Measurements from ENCODE around the gene KRTAP10-3. TPM values are rescaled to one million over a fixed set of nuclear protein-coding genes. Genes with fewer than 3 reads are reported as not detected.

KRTAP10-3 gene
- total RNA-seq, 3 donors from 2014 or later, result not detected

- H3K4me3 ChIP-seq, result no peak overlapping the region
- H3K36me3 ChIP-seq (ENCODE audit: low read depth), result no peaks in the 10 kb centered on the region
- intact Hi-C loops (cut with DNase I, micrococcal nuclease), result no loop called here
- H3K9me3 ChIP-seq, result no peaks in the 10 kb centered on the region
- H3K4me1 ChIP-seq (ENCODE audit: low read depth), result no peaks in the 10 kb centered on the region
- no peak for ATAC-seq
- TF ChIP-seq, protein P1, sequence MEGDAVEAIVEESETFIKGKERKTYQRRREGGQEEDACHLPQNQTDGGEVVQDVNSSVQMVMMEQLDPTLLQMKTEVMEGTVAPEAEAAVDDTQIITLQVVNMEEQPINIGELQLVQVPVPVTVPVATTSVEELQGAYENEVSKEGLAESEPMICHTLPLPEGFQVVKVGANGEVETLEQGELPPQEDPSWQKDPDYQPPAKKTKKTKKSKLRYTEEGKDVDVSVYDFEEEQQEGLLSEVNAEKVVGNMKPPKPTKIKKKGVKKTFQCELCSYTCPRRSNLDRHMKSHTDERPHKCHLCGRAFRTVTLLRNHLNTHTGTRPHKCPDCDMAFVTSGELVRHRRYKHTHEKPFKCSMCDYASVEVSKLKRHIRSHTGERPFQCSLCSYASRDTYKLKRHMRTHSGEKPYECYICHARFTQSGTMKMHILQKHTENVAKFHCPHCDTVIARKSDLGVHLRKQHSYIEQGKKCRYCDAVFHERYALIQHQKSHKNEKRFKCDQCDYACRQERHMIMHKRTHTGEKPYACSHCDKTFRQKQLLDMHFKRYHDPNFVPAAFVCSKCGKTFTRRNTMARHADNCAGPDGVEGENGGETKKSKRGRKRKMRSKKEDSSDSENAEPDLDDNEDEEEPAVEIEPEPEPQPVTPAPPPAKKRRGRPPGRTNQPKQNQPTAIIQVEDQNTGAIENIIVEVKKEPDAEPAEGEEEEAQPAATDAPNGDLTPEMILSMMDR (IDR thresholded peaks at IDR 0.05), result no peak
- no peak for DNase-seq
Measured at GRCh38 chr21:44524414-44525371, 33.9 kb downstream of the KRTAP10-3 start.

DNA sequence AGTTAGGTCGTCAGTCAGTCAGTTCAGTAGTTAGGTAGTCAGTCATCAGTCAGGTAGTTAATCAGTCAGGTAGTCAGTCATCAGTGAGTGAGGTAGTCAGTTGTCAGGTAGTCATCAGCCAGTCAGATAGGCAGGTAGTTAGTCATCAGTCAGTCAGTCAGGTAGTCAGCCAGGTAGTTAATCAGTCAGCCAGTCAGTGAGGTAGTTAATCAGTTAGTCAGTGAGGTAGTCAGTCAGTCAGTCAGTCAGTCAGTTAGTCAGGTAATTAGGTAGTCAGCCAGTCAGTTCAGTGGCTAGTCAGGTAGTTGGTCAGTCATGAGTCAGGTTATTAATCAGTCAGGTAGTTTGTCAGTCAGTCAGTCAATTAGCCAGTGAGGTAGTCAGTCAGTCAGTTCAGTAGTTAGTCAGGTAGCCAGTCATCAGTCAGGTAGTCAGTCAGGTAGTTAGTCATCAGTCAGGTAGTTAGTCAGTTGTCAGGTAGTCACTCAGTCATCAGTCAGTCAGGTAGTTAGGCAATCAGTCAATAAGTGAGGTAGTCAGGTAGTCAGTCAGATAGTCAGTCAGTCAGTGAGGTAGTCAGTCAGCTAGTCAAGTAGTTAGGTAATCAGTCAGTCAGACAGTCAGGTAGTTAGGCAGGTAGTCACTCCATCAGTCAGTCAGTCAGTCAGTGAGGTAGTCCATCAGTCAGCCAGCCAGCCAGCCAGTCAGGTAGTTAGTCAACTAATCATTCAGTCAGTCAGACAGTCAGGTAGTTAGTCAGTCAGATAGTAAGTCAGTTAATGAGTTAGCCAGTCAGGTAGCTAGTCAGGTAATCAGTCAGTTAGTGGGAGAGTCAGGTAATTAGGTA is 34.8 kb downstream of the KRTAP10-3 start:
- intact Hi-C loops (cut with DNase I, micrococcal nuclease), result no loop called here

DNA sequence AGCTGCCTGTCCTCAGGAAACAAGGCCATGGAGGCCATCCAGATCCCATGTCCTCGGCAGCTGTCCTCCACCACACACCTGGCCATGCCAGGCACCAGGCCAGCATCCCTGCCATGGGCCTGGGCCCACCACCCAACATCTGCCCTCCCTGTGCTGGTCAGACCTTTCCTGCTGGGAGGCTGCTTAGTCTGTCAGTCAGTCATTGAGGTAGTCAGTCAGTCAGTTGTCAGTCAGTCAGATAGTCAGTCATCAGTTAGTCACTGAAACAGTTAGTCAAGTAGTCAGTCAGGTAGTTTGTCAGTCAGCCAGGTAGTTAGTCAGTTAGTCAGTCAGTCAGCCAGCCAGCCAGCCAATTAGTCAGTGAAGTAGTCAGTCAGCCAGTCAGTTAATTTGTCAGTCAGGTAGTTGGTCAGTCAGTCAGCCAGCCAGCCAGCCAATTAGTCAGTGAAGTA is 35.8 kb downstream of the KRTAP10-3 start:
- TF ChIP-seq, protein P1 (IDR thresholded peaks at IDR 0.05), result no peak
- no peak for ATAC-seq
- no peak for DNase-seq
- Histone ChIP-seq H3K4me1 (ENCODE audit: low read depth) (no peaks in the 10 kb centered on the region), H3K4me3 (no peak overlapping the region), H3K36me3 (ENCODE audit: low read depth) (no peaks in the 10 kb centered on the region), H3K9me3 (no peaks in the 10 kb centered on the region)
- intact Hi-C loops (cut with DNase I, micrococcal nuclease), result no loop called here

More for the DNA sequence above, 34.8 kb downstream of the KRTAP10-3 start:
- no peak for ATAC-seq
- TF ChIP-seq, protein P1 (IDR thresholded peaks at IDR 0.05), result no peak
- Histone ChIP-seq H3K36me3 (ENCODE audit: low read depth) (no peaks in the 10 kb centered on the region), H3K9me3 (no peaks in the 10 kb centered on the region), H3K4me3 (no peak overlapping the region), H3K4me1 (ENCODE audit: low read depth) (no peaks in the 10 kb centered on the region)
- no peak for DNase-seq

GRCh38 chr21:44521928-44522752 is 36.5 kb downstream of the KRTAP10-3 start:
- ATAC-seq (no peak), DNase-seq (peak in 2 of 3 donors; percentile 12 to 34)
- TF ChIP-seq, protein P1 (IDR thresholded peaks at IDR 0.05), result no peak

More at GRCh38 chr21:44521928-44522752, 36.5 kb downstream of the KRTAP10-3 start:
- Histone ChIP-seq H3K4me3 (no peak overlapping the region), H3K36me3 (ENCODE audit: low read depth) (no peaks in the 10 kb centered on the region), H3K9me3 (no peaks in the 10 kb centered on the region), H3K4me1 (ENCODE audit: low read depth) (no peaks in the 10 kb centered on the region)
- intact Hi-C loops (cut with DNase I, micrococcal nuclease), result no loop called here

Measured in mucosa of descending colon (tissue), 3 donors.